CD4-positive, alpha-beta T cell treated with Interleukin-12 subunit alpha and Interleukin-12 subunit beta, for 1 hour (primary cell): ENCODE data around the gene PKM.

Experiments
- DNase-seq: peaks from one replicate; pipeline ENCODE4 v3.0.0-alpha.2; 2020

The PKM gene

DNA sequence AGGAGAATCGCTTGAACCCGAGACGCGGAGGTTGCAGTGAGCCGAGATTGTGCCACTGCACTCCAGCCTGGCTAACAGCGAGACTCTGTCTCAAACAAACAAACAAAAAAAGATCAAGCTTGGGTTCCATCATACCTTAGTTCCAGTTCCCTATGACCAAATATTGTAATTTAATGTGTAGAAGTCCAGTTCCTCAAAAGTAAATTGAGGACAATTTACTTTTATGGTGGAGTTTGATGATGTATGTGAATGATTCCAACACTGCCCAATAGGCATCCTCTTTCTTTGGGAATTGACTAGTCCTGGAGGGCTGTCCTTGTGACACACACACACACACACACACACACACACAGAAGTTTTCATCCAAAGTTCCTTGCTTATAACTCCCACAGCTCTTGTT lies 2.8 kb upstream of the PKM start:
- DNase-seq: no peak

DNA sequence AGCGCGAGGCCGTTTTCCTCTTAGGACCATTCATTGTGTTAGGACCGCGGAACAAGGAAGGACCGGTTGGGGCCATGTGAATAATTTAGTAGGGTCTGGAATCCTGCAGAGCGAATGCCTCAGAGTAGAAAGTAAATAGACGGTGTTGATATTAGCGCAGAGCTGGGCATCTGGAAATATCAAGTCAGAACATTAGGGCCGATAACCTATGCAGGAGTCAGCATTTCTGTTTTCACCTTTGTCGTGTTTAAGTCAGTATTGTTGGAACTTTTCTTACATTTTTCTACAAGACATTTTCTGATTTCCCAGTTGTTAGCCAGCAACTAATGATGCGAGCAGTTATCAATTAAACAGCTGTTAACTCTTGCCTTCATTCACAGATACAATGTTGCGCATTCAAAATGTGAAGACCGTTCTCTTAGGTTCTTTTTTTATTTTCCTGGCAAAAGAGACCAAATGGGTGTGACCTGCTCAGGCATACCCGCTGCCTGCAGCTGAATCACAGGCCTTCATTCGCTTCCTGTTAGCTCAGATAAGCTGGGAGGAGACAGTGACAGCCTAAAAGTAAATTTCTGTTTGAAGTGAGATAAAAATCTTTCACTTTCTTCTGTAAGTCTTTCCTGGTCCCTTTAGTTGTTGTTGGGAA lies 966 bp upstream of the PKM start:
- DNase-seq: peak; percentile 72

- peak; percentile 66 for DNase-seq
Observed at GRCh38 chr15:72230197-72231065, 559 bp downstream of the PKM start.

DNA sequence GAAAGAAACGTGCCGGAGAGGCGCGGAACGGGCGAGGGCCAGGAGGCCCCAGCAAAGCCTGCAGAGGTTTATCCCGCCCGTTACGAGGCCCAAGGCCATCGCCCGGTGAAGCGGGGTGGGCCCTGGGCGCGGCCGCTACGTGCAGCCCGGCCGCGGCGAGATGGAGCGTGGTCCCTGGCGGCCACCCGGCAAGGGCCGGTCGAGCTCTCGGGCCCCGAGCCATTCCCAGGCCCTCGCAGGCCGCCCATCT lies 1.1 kb downstream of the PKM start:
- no peak for DNase-seq

- DNase-seq: peak; percentile 63
Observed at GRCh38 chr15:72229076-72229946, 1.7 kb downstream of the PKM start.

DNA sequence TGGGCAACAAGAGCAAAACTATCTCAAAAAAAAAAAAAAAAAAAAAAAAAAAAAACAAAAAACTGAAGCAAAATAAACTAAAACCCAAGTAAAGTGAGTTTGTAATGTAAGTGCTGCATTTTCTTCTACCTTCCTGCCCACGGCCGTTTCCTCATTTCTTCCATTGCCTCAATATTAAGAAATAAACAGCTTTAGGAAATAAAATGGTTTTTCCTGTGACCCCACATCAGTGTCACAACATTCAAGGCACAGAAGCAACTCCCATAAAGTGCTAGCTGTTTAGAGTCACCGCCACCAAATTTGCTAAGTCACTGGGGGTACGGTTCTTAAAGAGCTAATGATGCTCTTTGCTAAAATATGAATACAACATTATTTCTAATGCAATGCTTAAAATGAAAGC lies 3.3 kb downstream of the PKM start:
- DNase-seq: peak; percentile 15

GRCh38 chr15:72227192-72227586 lies 3.8 kb downstream of the PKM start:
- DNase-seq: peak; percentile 32

DNA sequence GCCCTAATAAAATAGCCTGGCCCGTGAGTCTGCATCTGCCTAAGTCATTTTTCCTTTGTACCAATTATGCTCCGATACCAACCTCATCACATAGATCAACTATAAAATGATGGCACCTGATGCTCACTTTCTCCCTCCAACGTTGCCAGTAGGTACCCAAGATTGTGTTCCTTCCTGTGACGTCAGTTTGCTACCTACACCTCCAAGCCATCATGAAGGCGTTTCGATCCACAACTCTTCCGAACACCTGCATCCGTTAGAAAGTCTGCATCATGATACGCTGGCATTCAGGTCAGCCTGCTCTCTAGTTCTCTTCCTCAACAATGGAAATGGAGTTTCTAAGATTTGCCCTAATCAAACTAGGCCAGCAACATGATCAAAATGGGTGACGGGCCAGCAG lies 7.7 kb downstream of the PKM start:
- no peak for DNase-seq

- no peak for DNase-seq
Observed at GRCh38 chr15:72222393-72222792, 8.6 kb downstream of the PKM start.

DNA sequence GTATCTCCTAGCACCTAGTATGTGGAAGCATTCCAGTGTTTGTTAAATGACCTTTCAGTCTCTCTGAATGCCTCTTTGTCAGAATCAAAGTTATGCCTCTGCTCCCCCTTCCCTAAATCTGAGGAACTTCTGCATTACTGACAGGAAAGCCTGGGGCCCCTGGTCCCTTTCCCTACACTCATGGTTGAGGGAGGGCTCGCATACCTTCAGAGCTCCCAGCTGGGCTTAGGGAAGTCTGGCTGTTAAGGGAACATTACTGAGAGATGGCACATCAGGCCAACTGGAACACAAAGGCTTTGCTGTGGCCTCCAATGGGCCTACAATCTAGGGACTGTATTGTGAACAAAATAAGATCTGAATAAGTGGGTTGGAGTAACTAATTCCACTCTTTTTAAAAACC lies 10.3 kb downstream of the PKM start:
- no peak for DNase-seq

- no peak for DNase-seq
Observed at GRCh38 chr15:72217216-72217615, 13.8 kb downstream of the PKM start.

DNA sequence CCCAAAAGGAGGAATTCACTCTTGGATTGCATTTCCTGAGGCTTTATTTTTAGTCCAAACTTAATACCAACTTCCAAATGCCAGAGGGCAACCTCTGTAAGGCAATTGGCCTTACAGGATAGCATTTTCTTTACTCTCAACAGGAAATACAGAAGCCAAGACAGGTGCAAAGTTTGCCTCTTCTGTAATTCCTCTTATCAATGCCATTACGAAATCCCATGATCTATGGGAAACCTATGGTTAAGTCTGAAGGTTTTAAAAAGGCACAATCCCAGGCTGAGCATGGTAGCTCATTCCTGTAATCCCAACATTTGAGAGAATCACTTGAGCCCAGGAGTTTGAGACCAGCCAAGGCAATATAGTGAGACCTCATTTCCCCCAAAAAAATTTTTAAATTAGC lies 14.9 kb downstream of the PKM start:
- DNase-seq: no peak

GRCh38 chr15:72207558-72208085 lies 23.4 kb downstream of the PKM start:
- DNase-seq: no peak

DNA sequence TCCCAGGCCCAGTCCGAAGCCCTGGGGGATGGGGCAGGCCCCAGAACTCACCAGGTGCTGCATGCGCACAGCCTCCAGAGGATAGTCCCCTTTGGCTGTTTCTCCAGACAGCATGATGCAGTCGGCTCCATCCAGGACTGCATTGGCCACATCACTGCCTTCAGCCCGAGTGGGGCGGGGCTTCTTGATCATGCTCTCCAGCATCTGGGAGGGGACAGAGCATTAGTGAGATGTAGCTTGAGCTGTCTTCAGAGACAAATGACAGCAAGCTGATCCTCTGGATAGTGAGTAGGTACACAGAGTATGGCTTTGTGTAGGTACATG lies 24.4 kb downstream of the PKM start:
- DNase-seq: no peak

GRCh38 chr15:72205896-72206676 lies 24.9 kb downstream of the PKM start:
- no peak for DNase-seq

- DNase-seq: no peak
Observed at GRCh38 chr15:72205273-72205672, 25.7 kb downstream of the PKM start.

GRCh38 chr15:72203507-72203837 lies 27.5 kb downstream of the PKM start:
- no peak for DNase-seq

- DNase-seq: no peak
Observed at GRCh38 chr15:72202801-72203506, 28.0 kb downstream of the PKM start.

GRCh38 chr15:72202302-72202701 lies 28.7 kb downstream of the PKM start:
- DNase-seq: no peak

- DNase-seq: no peak
Observed at GRCh38 chr15:72201391-72201921, 29.5 kb downstream of the PKM start.

GRCh38 chr15:72200395-72201237 lies 30.4 kb downstream of the PKM start:
- DNase-seq: no peak
